HEK293T (cell line): ENCODE data around the gene TMC1.

Source experiments
- FOXK2 ChIP-seq: fragments of 450-650 bp; IDR thresholded peaks from 2 replicates; pipeline ENCODE4 v1.6.1; 2016; ENCODE audit warnings: mild to moderate bottlenecking
- ZNF384 ChIP-seq: fragments of 450-650 bp; IDR thresholded peaks from 2 replicates; pipeline ENCODE4 v1.6.1; 2016

- TF ChIP-seq FOXK2 (no peak), ZNF384 (no peak)
Measured at GRCh38 chr9:72827950-72828731, 306.7 kb downstream of the TMC1 start.
